ENCODE data around the gene IGSF21.

DNA sequence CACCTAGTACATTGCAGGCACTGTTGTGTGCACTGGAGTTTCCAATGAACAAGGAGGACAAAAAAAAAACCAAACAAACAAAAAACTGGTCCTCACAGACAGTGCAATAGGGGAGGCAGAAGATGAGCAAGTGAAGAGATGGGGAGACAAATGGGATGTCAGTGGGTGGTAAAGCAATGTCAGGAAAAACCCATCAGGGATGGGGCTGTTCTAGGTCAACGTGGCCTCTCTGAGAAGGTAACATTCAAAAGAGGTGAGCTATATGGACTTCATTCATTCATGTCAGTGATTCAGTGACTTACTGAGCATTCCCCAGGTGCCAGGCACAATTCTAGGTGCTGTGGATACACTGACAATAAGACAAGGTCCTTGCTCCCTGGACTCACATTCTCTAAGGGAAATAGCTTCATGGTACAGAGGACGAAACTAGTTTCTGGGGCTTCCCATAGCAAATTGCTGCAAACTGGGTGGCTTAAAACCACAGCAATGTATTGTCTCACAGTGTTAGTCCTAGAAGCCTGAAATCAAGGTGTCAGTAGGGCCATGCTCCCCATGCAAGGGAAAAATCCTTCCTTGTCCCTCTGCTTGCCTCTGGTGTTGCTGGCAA is 232.7 kb downstream of the IGSF21 start:
- TF ChIP-seq, protein P1, sequence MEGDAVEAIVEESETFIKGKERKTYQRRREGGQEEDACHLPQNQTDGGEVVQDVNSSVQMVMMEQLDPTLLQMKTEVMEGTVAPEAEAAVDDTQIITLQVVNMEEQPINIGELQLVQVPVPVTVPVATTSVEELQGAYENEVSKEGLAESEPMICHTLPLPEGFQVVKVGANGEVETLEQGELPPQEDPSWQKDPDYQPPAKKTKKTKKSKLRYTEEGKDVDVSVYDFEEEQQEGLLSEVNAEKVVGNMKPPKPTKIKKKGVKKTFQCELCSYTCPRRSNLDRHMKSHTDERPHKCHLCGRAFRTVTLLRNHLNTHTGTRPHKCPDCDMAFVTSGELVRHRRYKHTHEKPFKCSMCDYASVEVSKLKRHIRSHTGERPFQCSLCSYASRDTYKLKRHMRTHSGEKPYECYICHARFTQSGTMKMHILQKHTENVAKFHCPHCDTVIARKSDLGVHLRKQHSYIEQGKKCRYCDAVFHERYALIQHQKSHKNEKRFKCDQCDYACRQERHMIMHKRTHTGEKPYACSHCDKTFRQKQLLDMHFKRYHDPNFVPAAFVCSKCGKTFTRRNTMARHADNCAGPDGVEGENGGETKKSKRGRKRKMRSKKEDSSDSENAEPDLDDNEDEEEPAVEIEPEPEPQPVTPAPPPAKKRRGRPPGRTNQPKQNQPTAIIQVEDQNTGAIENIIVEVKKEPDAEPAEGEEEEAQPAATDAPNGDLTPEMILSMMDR (IDR thresholded peaks at IDR 0.05), result no peak
- no peak for TF ChIP-seq POLR2A (IDR thresholded peaks at IDR 0.05)
